ENCODE results near the gene SRP9. TPM values are rescaled to one million over a fixed set of nuclear protein-coding genes. Genes with fewer than 3 reads are reported as not detected.
"Not testable (repeated sequence)": the region's sequence is repeated elsewhere in the genome, so short reads cannot be mapped to it uniquely, and the experiment has no call there.

The SRP9 gene
- total and polyA plus RNA-seq, 2 experiments from 2014 or later, result 640 to 728 TPM

DNA sequence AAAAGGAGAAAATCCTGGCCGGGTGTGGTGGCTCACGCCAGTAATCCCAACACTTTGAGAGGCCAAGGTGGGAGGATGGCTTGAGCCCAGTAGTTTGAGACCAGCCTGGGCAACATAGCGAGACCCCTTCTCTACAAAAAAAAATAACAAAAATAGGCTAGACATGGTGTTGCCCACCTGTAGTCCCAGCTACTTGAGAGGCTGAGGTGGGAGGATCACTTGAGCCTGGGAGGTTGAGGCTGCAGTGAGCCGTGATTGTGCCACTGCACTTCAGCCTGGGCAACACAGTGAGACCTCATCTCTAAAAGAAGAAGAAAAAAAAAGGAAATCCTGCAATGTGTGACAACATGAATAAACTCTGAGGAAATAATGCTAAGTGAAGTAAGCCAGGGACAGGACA, 58.7 kb downstream of the SRP9 start:
- not testable (repeated sequence) for H3K27me3 ChIP-seq (ENCODE audit: insufficient read depth); H3K4me1 ChIP-seq (ENCODE audit: insufficient read depth); H3K4me3 Mint-ChIP-seq; ATAC-seq; H3F3A ChIP-seq (replicated peaks; ENCODE audit: low read depth); H3K79me2 ChIP-seq (replicated peaks; ENCODE audit: insufficient read depth); H3K9me3 Mint-ChIP-seq; H3K9me2 ChIP-seq (ENCODE audit: insufficient read depth); H3K4me1 Mint-ChIP-seq; H3K4me3 ChIP-seq; H3K27ac Mint-ChIP-seq; H2AFZ ChIP-seq; H3K4me2 ChIP-seq; DNase-seq (ENCODE audit: low spot score); H3K27ac ChIP-seq (ENCODE audit: low read depth)
- peaks cover 11% of the 10 kb centered on the region for H3K27me3 Mint-ChIP-seq (ENCODE audit: insufficient read depth, low read depth, poor library complexity)
- H3K36me3 ChIP-seq (ENCODE audit: insufficient read depth), result peaks cover 16% of the 10 kb centered on the region
- H4K20me1 ChIP-seq (replicated peaks; ENCODE audit: insufficient read depth), result peaks cover 10% of the 10 kb centered on the region; the same call in 1 of the 2 replicates
- H3K36me3 Mint-ChIP-seq (ENCODE audit: low read depth), result peaks cover 52% of the 10 kb centered on the region

DNA sequence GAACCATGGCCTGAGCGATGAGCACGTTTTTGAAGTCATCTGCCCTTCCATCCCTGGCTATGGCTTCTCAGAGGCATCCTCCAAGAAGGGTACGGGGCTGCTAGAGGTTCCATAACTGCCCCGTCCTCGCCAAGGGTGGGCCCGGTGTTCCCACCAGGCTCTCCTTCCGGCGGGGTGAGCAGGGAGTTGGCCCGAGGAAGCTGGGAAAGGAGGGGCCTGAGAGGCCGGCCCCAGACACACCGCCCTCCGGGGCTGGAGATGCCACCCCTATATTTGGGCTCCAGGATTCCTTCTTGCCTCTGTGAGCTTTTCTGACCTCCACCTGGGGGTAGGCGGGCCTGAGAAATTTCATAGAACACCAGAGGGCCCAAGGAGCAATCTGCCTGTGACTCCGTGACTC, 61.2 kb downstream of the SRP9 start:
- ATAC-seq (no peak), DNase-seq (ENCODE audit: low spot score) (no peak)
- no peaks in the 10 kb centered on the region for H3K79me2 ChIP-seq (replicated peaks; ENCODE audit: insufficient read depth)
- peaks cover 7% of the 10 kb centered on the region; the same call in 2 of the 3 replicates for H3K4me1 Mint-ChIP-seq
- peaks cover 5% of the 10 kb centered on the region for H3K27me3 Mint-ChIP-seq (ENCODE audit: insufficient read depth, low read depth, poor library complexity)
- TF ChIP-seq, protein P1, sequence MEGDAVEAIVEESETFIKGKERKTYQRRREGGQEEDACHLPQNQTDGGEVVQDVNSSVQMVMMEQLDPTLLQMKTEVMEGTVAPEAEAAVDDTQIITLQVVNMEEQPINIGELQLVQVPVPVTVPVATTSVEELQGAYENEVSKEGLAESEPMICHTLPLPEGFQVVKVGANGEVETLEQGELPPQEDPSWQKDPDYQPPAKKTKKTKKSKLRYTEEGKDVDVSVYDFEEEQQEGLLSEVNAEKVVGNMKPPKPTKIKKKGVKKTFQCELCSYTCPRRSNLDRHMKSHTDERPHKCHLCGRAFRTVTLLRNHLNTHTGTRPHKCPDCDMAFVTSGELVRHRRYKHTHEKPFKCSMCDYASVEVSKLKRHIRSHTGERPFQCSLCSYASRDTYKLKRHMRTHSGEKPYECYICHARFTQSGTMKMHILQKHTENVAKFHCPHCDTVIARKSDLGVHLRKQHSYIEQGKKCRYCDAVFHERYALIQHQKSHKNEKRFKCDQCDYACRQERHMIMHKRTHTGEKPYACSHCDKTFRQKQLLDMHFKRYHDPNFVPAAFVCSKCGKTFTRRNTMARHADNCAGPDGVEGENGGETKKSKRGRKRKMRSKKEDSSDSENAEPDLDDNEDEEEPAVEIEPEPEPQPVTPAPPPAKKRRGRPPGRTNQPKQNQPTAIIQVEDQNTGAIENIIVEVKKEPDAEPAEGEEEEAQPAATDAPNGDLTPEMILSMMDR (conservative IDR thresholded peaks at IDR 0.05; ENCODE audit: low read depth in 2 of 2), result no peak
- TF ChIP-seq STAT1 (IDR thresholded peaks at IDR 0.05; ENCODE audit: unreplicated experiment) (no peak), POLR2AphosphoS5 (IDR thresholded peaks at IDR 0.05; ENCODE audit: low read depth) (no peak), EZH2 (IDR thresholded peaks at IDR 0.05; ENCODE audit: low read depth, unreplicated experiment) (no peak)
- TF ChIP-seq, protein P2, sequence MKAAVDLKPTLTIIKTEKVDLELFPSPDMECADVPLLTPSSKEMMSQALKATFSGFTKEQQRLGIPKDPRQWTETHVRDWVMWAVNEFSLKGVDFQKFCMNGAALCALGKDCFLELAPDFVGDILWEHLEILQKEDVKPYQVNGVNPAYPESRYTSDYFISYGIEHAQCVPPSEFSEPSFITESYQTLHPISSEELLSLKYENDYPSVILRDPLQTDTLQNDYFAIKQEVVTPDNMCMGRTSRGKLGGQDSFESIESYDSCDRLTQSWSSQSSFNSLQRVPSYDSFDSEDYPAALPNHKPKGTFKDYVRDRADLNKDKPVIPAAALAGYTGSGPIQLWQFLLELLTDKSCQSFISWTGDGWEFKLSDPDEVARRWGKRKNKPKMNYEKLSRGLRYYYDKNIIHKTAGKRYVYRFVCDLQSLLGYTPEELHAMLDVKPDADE (IDR thresholded peaks at IDR 0.05), result no peak
- TF ChIP-seq, protein P3, sequence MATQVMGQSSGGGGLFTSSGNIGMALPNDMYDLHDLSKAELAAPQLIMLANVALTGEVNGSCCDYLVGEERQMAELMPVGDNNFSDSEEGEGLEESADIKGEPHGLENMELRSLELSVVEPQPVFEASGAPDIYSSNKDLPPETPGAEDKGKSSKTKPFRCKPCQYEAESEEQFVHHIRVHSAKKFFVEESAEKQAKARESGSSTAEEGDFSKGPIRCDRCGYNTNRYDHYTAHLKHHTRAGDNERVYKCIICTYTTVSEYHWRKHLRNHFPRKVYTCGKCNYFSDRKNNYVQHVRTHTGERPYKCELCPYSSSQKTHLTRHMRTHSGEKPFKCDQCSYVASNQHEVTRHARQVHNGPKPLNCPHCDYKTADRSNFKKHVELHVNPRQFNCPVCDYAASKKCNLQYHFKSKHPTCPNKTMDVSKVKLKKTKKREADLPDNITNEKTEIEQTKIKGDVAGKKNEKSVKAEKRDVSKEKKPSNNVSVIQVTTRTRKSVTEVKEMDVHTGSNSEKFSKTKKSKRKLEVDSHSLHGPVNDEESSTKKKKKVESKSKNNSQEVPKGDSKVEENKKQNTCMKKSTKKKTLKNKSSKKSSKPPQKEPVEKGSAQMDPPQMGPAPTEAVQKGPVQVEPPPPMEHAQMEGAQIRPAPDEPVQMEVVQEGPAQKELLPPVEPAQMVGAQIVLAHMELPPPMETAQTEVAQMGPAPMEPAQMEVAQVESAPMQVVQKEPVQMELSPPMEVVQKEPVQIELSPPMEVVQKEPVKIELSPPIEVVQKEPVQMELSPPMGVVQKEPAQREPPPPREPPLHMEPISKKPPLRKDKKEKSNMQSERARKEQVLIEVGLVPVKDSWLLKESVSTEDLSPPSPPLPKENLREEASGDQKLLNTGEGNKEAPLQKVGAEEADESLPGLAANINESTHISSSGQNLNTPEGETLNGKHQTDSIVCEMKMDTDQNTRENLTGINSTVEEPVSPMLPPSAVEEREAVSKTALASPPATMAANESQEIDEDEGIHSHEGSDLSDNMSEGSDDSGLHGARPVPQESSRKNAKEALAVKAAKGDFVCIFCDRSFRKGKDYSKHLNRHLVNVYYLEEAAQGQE (IDR thresholded peaks at IDR 0.05; ENCODE audit: unreplicated experiment), result no peak
- no peaks in the 10 kb centered on the region for H3K27me3 ChIP-seq (ENCODE audit: insufficient read depth)
- H3F3A ChIP-seq (replicated peaks; ENCODE audit: low read depth), result peaks cover 25% of the 10 kb centered on the region; the same call in 1 of the 2 replicates
- no peaks in the 10 kb centered on the region for H3K9me2 ChIP-seq (ENCODE audit: insufficient read depth)
- H2AFZ ChIP-seq, result no peak overlapping the region
- H3K36me3 Mint-ChIP-seq (ENCODE audit: low read depth), result peaks cover 38% of the 10 kb centered on the region
- no peak overlapping the region for H3K4me3 Mint-ChIP-seq
- H3K27ac ChIP-seq (ENCODE audit: low read depth), result no peak overlapping the region
- no peaks in the 10 kb centered on the region; the same call in 1 of the 3 replicates for H3K9me3 Mint-ChIP-seq
- H3K36me3 ChIP-seq (ENCODE audit: insufficient read depth), result no peaks in the 10 kb centered on the region; the same call in 1 of the 2 replicates
- H3K4me2 ChIP-seq, result no peak overlapping the region
- no peak overlapping the region for H3K4me3 ChIP-seq
- peaks cover 10% of the 10 kb centered on the region; the same call in 1 of the 2 replicates for H4K20me1 ChIP-seq (replicated peaks; ENCODE audit: insufficient read depth)
- 0 out of 2 replicates have a peak, but pooled peaks cover 3% of the 10 kb centered on the region for H3K4me1 ChIP-seq (ENCODE audit: insufficient read depth)
- H3K27ac Mint-ChIP-seq, result no peak overlapping the region

Small RNA genes lying within 50 kb of the gene (small RNA-seq; reads per million reads assigned to genes)
- gene RNU6-1304P (ENCODE audit: low replicate concordance), result not detected

Other genes with a start within 250 kb of the SRP9 start
- gene ENAH, start 124.7 kb upstream of the SRP9 start, total RNA-seq (2014; rRNA removed; shearing (Covaris generic)), result 184 and 196 TPM in 2 replicates
- gene ENAH, start 124.7 kb upstream of the SRP9 start, polyA plus RNA-seq (2016; fragmentation: Nextera tagmentation; extraction: Ambion mirVana), result 99.3 and 109 TPM in 2 replicates
- 46.5 and 47.0 TPM in 2 replicates for gene EPHX1, start 32.3 kb downstream of the SRP9 start, total RNA-seq (2014; rRNA removed; shearing (Covaris generic))
- 15.3 and 17.3 TPM in 2 replicates for gene EPHX1, start 32.3 kb downstream of the SRP9 start, polyA plus RNA-seq (2016; fragmentation: Nextera tagmentation; extraction: Ambion mirVana)
- gene TMEM63A, start 104.6 kb downstream of the SRP9 start, total RNA-seq (2014; rRNA removed; shearing (Covaris generic)), result 61.8 and 76.9 TPM in 2 replicates
- 24.3 and 31.7 TPM in 2 replicates for gene TMEM63A, start 104.6 kb downstream of the SRP9 start, polyA plus RNA-seq (2016; fragmentation: Nextera tagmentation; extraction: Ambion mirVana)
- gene LEFTY1, start 111.3 kb downstream of the SRP9 start, total RNA-seq (2014; rRNA removed; shearing (Covaris generic)), result 65.4 and 67.1 TPM in 2 replicates
- 25.7 and 27.5 TPM in 2 replicates for gene LEFTY1, start 111.3 kb downstream of the SRP9 start, polyA plus RNA-seq (2016; fragmentation: Nextera tagmentation; extraction: Ambion mirVana)
- gene PYCR2, start 146.4 kb downstream of the SRP9 start, total RNA-seq (2014; rRNA removed; shearing (Covaris generic)), result 96.7 and 109 TPM in 2 replicates
- gene PYCR2, start 146.4 kb downstream of the SRP9 start, polyA plus RNA-seq (2016; fragmentation: Nextera tagmentation; extraction: Ambion mirVana), result 89.1 and 95.1 TPM in 2 replicates
- gene LEFTY2, start 163.4 kb downstream of the SRP9 start, total RNA-seq (2014; rRNA removed; shearing (Covaris generic)), result 12.4 and 16.9 TPM in 2 replicates
- 8.3 and 10.2 TPM in 2 replicates for gene LEFTY2, start 163.4 kb downstream of the SRP9 start, polyA plus RNA-seq (2016; fragmentation: Nextera tagmentation; extraction: Ambion mirVana)
- gene SDE2, start 221.5 kb downstream of the SRP9 start, total RNA-seq (2014; rRNA removed; shearing (Covaris generic)), result 25.6 and 26.9 TPM in 2 replicates
- 10.6 and 11.3 TPM in 2 replicates for gene SDE2, start 221.5 kb downstream of the SRP9 start, polyA plus RNA-seq (2016; fragmentation: Nextera tagmentation; extraction: Ambion mirVana)

Measured in GM23338 (cell line).